GM18951 (cell line): ENCODE measurements around the gene ZBTB43.
"Not testable (repeated sequence)": the region's sequence is repeated elsewhere in the genome, so short reads cannot be mapped to it uniquely, and the experiment has no call there.

Experiments used
- POLR2A ChIP-seq: IDR thresholded peaks from 4 replicates; pipeline ENCODE4 v1.6.1; 2011; ENCODE audit warnings: mild to moderate bottlenecking; ENCODE audit not compliant: insufficient read length, insufficient read depth; ENCODE audit errors: extremely low read depth
- in situ Hi-C: fragments of 300-500 bp; cut with MboI; formaldehyde crosslinking; loops from one replicate; pipeline ENCODE4 v1.12.0; 2022; ENCODE audit warnings: low sequenced_read_pairs, mixed read lengths, inconsistent platforms; ENCODE audit not compliant: unreplicated experiment

ZBTB43 gene

GRCh38 chr9:126804696-126805553 lies at the start of gene ZBTB43:
TSS of gene ZBTB43 (plus strand) at chr9:126805040. CDS start at chr9:126832510, 27,470 bp downstream.
- TF ChIP-seq POLR2A: peak; percentile 90
- in situ Hi-C loops: no loop called here

GRCh38 chr9:126755317-126755875 lies 49.4 kb upstream of the ZBTB43 start:
- TF ChIP-seq POLR2A: no peak
- in situ Hi-C loops: no loop called here

- no peak for TF ChIP-seq POLR2A
- in situ Hi-C loops: no loop called here
Measured at GRCh38 chr9:126756238-126756637, 48.6 kb upstream of the ZBTB43 start.

- no peak for TF ChIP-seq POLR2A
- in situ Hi-C loops: no loop called here
Measured at GRCh38 chr9:126756876-126757415, 47.9 kb upstream of the ZBTB43 start.

- in situ Hi-C loops: no loop called here
- TF ChIP-seq POLR2A: no peak
Measured at GRCh38 chr9:126758916-126759585, 45.8 kb upstream of the ZBTB43 start.

GRCh38 chr9:126761274-126761673 lies 43.6 kb upstream of the ZBTB43 start:
- in situ Hi-C loops: no loop called here
- no peak for TF ChIP-seq POLR2A

- no peak for TF ChIP-seq POLR2A
- in situ Hi-C loops: no loop called here
Measured at GRCh38 chr9:126763130-126763764, 41.6 kb upstream of the ZBTB43 start.

- in situ Hi-C loops: no loop called here
- no peak for TF ChIP-seq POLR2A
Measured at GRCh38 chr9:126773004-126773607, 31.7 kb upstream of the ZBTB43 start.

- in situ Hi-C loops: no loop called here
- no peak for TF ChIP-seq POLR2A
Measured at GRCh38 chr9:126775926-126776325, 28.9 kb upstream of the ZBTB43 start.

GRCh38 chr9:126777733-126778132 lies 27.1 kb upstream of the ZBTB43 start:
- in situ Hi-C loops: no loop called here
- TF ChIP-seq POLR2A: no peak

GRCh38 chr9:126778141-126778540 lies 26.7 kb upstream of the ZBTB43 start:
- in situ Hi-C loops: no loop called here

GRCh38 chr9:126778696-126779095 lies 26.1 kb upstream of the ZBTB43 start:
- in situ Hi-C loops: not testable (repeated sequence)

More at GRCh38 chr9:126778141-126778540, 26.7 kb upstream of the ZBTB43 start:
- no peak for TF ChIP-seq POLR2A
